HCT116 (cell line): ENCODE measurements around the gene NR6A1. TPM values are rescaled to one million over a fixed set of nuclear protein-coding genes. Genes with fewer than 3 reads are reported as not detected.

Experiments
- ATAC-seq: fragments of 200-7000 bp; cut with Tn5 transposase; 2 replicates; pipeline ENCODE4 v1.9.1; 2020; ENCODE audit warnings: mild to moderate bottlenecking, moderate library complexity
- BruUV-seq: library from RNA; stranded (reverse); fragments of 400-500 nt; replicated peaks from 2 replicates; lab custom pipeline; 2021; lab: Mats Ljungman, UMichigan
- CTCF ChIA-PET: fragments of 300-600 bp; sonication (Branson Sonifier 250); formaldehyde crosslinking; loops from one replicate; lab custom pipeline; 2021; ENCODE audit warnings: antibody characterized with exemption; lab: Charles Lee
- POLR2A ChIA-PET: fragments of 300-600, 350-600 bp; sonication (Branson Sonifier 250); formaldehyde crosslinking; loops from one replicate; lab custom pipeline; 2021; ENCODE audit warnings: antibody characterized with exemption; lab: Charles Lee
- RAD21 ChIA-PET, 2 experiments: fragments of 300-600 bp; sonication (Branson Sonifier 250); formaldehyde crosslinking; loops; one replicate each; lab custom pipeline; 2023; ENCODE audit warnings: low total read pairs in 2 of 2; ENCODE audit not compliant: uncharacterized antibody in 2 of 2, unreplicated experiment in 2 of 2, low non-redundant PET in 1 of 2; lab: Charles Lee
- DNase-seq: peaks from one replicate; pipeline ENCODE4 v3.0.0-alpha.2; 2010; ENCODE audit warnings: low read depth, low spot score
- H2AFZ ChIP-seq: fragments of 200-600 bp; shearing (Covaris generic), sonication (generic); 2 replicates; pipeline ENCODE4 v1.6.1; 2017; ENCODE audit warnings: low read depth, mixed run types, mixed read lengths, antibody characterized with exemption, low read length; ENCODE audit not compliant: poor library complexity, severe bottlenecking
- H3K27ac ChIP-seq: 2 replicates; pipeline ENCODE4 v1.5.1; 2012; ENCODE audit warnings: low read depth, low read length
- H3K27me3 ChIP-seq: fragments of 200-600 bp; sonication (generic); 2 replicates; pipeline ENCODE4 v1.6.1; 2016; ENCODE audit warnings: mixed run types, low read length, mixed read lengths; ENCODE audit not compliant: insufficient read depth
- H3K36me3 ChIP-seq, 2 experiments: fragments of 200-500 bp in 1 of 2; fragments of 200-600 bp in 1 of 2; sonication (Bioruptor generic) in 1 of 2; sonication (generic) in 1 of 2; 2 replicates each; pipeline versions ENCODE4 v1.5.1 to v1.6.1; 2014 to 2016; ENCODE audit warnings: low read length in 2 of 2, inconsistent platforms in 1 of 2, mixed read lengths in 1 of 2, mixed run types in 1 of 2; ENCODE audit not compliant: insufficient read depth in 2 of 2, control insufficient read depth in 1 of 2
- H3K4me1 ChIP-seq, 2 experiments: fragments of 200-600 bp in 1 of 2; sonication (generic) in 1 of 2; 2 replicates each; pipeline versions ENCODE4 v1.5.1 to v1.6.1; 2012 to 2017; ENCODE audit warnings: low read length in 2 of 2, inconsistent platforms in 1 of 2, mild to moderate bottlenecking in 1 of 2, mixed read lengths in 1 of 2, mixed run types in 1 of 2, moderate library complexity in 1 of 2; ENCODE audit not compliant: insufficient read depth in 2 of 2, control insufficient read depth in 1 of 2
- H3K4me2 ChIP-seq: fragments of 200-600 bp; sonication (generic); 2 replicates; pipeline ENCODE4 v1.6.1; 2017; ENCODE audit warnings: mixed run types, low read length, mixed read lengths
- H3K4me3 ChIP-seq, 2 experiments: fragments of 200-600 bp in 1 of 2; sonication (generic) in 1 of 2; replicated peaks in 1 of 2; 2 replicates each; pipeline ENCODE4 v1.5.1; 2011 to 2016; ENCODE audit warnings: low read length in 2 of 2, control low read depth in 1 of 2, low read depth in 1 of 2, mild to moderate bottlenecking in 1 of 2, mixed read lengths in 1 of 2, mixed run types in 1 of 2
- H3K79me2 ChIP-seq: fragments of 200-600 bp; sonication (generic); 2 replicates; pipeline ENCODE4 v1.6.1; 2017; ENCODE audit warnings: mild to moderate bottlenecking, mixed run types, low read length, moderate library complexity, mixed read lengths; ENCODE audit not compliant: insufficient read depth
- H3K9ac ChIP-seq: fragments of 200-600 bp; sonication (generic); 2 replicates; pipeline ENCODE4 v1.6.1; 2016; ENCODE audit warnings: low read length, mixed read lengths
- H3K9me2 ChIP-seq: fragments of 200-600 bp; sonication (generic), shearing (Covaris generic); 2 replicates; pipeline ENCODE4 v1.6.1; 2017; ENCODE audit warnings: mixed run types, mild to moderate bottlenecking, moderate library complexity; ENCODE audit not compliant: insufficient read depth
- H3K9me3 ChIP-seq, 2 experiments: fragments of 200-500 bp in 1 of 2; fragments of 200-600 bp in 1 of 2; sonication (Bioruptor generic) in 1 of 2; sonication (generic) in 1 of 2; 2 replicates each; pipeline ENCODE4 v1.6.1; 2014 to 2017; ENCODE audit warnings: low read length in 2 of 2, mixed read lengths in 2 of 2, inconsistent platforms in 1 of 2, low read depth in 1 of 2, mild to moderate bottlenecking in 1 of 2, mixed run types in 1 of 2, moderate library complexity in 1 of 2; ENCODE audit not compliant: control insufficient read depth in 1 of 2, insufficient read depth in 1 of 2
- H4K20me1 ChIP-seq: fragments of 200-600 bp; sonication (generic), shearing (Covaris generic); 2 replicates; pipeline ENCODE4 v1.6.1; 2017; ENCODE audit warnings: mixed run types, mild to moderate bottlenecking, moderate library complexity; ENCODE audit not compliant: insufficient read depth
- CBX3 ChIP-seq: IDR thresholded peaks from 2 replicates; pipeline ENCODE4 v1.6.1; 2012; ENCODE audit warnings: low read depth
- CEBPB ChIP-seq: IDR thresholded peaks from 2 replicates; pipeline ENCODE4 v1.6.1; 2012; ENCODE audit warnings: low read depth
- CTCF ChIP-seq, 3 experiments: fragments of 200-600 bp in 1 of 3; sonication (generic) in 1 of 3; IDR thresholded peaks in 2 of 3; conservative IDR thresholded peaks in 1 of 3; 2 replicates each; pipeline ENCODE4 v1.5.1; 2012 to 2017; ENCODE audit warnings: low read depth in 2 of 3, low read length in 2 of 3, antibody characterized with exemption in 1 of 3, borderline replicate concordance in 1 of 3, control low read depth in 1 of 3, mild to moderate bottlenecking in 1 of 3, mixed read lengths in 1 of 3, mixed run types in 1 of 3, moderate library complexity in 1 of 3; ENCODE audit not compliant: insufficient read depth in 1 of 3
- EGR1 ChIP-seq: IDR thresholded peaks from 2 replicates; pipeline ENCODE4 v1.6.1; 2012; ENCODE audit warnings: low read depth
- ELF1 ChIP-seq: IDR thresholded peaks from 2 replicates; pipeline ENCODE4 v1.6.1; 2012; ENCODE audit warnings: low read depth, borderline replicate concordance
- EZH2 ChIP-seq: fragments of 200-600 bp; sonication (generic); IDR thresholded peaks from 2 replicates; pipeline ENCODE4 v1.6.1; 2017; ENCODE audit warnings: antibody characterized with exemption, mixed run types
- EZH2phosphoT487 ChIP-seq: fragments of 200-600 bp; IDR thresholded peaks from 2 replicates; pipeline ENCODE4 v1.6.1; 2018; ENCODE audit warnings: antibody characterized with exemption, borderline replicate concordance
- FOSL1 ChIP-seq: IDR thresholded peaks from 2 replicates; pipeline ENCODE4 v1.6.1; 2012; ENCODE audit warnings: low read depth
- JUND ChIP-seq: IDR thresholded peaks from 2 replicates; pipeline ENCODE4 v1.6.1; 2012
- MAX ChIP-seq: IDR thresholded peaks from 2 replicates; pipeline ENCODE4 v1.6.1; 2012
- POLR2A ChIP-seq: IDR thresholded peaks from 2 replicates; pipeline ENCODE4 v1.7.0; 2011; ENCODE audit warnings: borderline replicate concordance; ENCODE audit not compliant: insufficient read depth, insufficient read length; ENCODE audit errors: extremely low read depth
- POLR2AphosphoS5 ChIP-seq: IDR thresholded peaks from 2 replicates; pipeline ENCODE4 v1.6.1; 2011; ENCODE audit warnings: mild to moderate bottlenecking, low read depth, low read length, moderate library complexity
- RAD21 ChIP-seq: IDR thresholded peaks from 2 replicates; pipeline ENCODE4 v1.6.1; 2012; ENCODE audit warnings: low read depth, mild to moderate bottlenecking
- SIN3A ChIP-seq: IDR thresholded peaks from 2 replicates; pipeline ENCODE4 v1.6.1; 2012; ENCODE audit warnings: low read depth
- SP1 ChIP-seq: IDR thresholded peaks from 2 replicates; pipeline ENCODE4 v1.6.1; 2012; ENCODE audit warnings: low read depth
- SRF ChIP-seq: IDR thresholded peaks from 2 replicates; pipeline ENCODE4 v1.6.1; 2012; ENCODE audit warnings: low read depth
- TCF7L2 ChIP-seq: IDR thresholded peaks from 2 replicates; pipeline ENCODE4 v1.7.0; 2011; ENCODE audit warnings: borderline replicate concordance, inconsistent platforms; ENCODE audit not compliant: insufficient read depth, insufficient read length; ENCODE audit errors: extremely low read depth
- YY1 ChIP-seq: IDR thresholded peaks from 2 replicates; pipeline ENCODE4 v1.6.1; 2011; ENCODE audit warnings: low read length, low read depth, moderate library complexity, mild to moderate bottlenecking; ENCODE audit not compliant: insufficient replicate concordance; ENCODE audit errors: extremely low read depth
- ZFX ChIP-seq: fragments of 450-650 bp; IDR thresholded peaks from 2 replicates; pipeline ENCODE4 v1.6.1; 2017
- ZNF274 ChIP-seq: fragments of 200-500 bp; sonication (Bioruptor generic); IDR thresholded peaks from 2 replicates; pipeline ENCODE4 v1.6.1; 2014; ENCODE audit warnings: mild to moderate bottlenecking, low read depth, low read length, inconsistent platforms
- intact Hi-C: fragments of 100-400 bp; cut with micrococcal nuclease; formaldehyde crosslinking; loops from 2 replicates; pipeline ENCODE4 v1.10.0; 2022
- total RNA-seq: library from RNA; stranded (reverse); gene quantifications from one replicate; pipeline ENCODE4 v1.2.1, GENCODE V29; 2021; ENCODE audit not compliant: unreplicated experiment
- TF ChIP-seq, protein P1 (sequence below): IDR thresholded peaks from 2 replicates; pipeline ENCODE4 v1.6.1; 2011; ENCODE audit warnings: mild to moderate bottlenecking, low read length, moderate library complexity; ENCODE audit not compliant: insufficient replicate concordance; ENCODE audit errors: extremely low read depth
- TF ChIP-seq, protein P2 (sequence below): IDR thresholded peaks from 2 replicates; pipeline ENCODE4 v1.6.1; 2012

NR6A1 gene
- total RNA-seq, 1 experiment from 2014 or later: 9.9 TPM

DNA sequence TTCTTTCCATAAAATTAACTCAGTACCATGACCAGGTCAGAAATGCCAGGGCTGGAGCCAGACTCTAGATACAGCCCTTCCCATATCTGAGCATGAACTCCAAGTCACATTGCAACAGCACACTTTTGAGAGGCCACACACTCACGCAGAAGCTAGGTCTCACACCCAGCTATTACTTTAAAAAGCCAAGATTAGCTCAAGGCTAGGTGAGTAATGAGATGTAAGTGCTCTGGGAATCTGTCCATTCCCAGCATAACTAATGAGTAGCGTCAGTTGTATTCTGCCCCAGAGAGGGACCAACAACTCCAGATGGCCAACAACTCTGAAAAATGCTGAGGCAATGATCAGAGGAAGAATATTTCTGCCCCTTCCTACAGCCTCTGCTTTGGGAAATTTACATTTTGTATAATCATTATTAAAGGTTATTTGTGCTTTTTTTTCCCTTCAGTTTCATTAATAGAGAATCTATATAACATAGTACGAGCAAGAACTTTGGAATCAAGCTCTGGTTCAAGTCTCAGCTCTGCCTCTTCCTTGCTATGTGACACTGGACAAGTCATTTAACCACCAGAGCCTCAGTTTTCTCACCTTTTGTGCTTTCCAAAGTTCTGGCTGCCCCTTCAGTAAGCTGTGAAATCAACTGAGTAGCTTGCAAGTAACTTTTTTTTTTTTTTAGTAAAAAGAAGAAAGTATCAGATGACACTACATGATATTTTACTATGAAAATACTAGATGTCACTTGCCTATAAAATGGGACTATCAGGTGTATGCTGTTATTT lies 118.3 kb downstream of the NR6A1 start:
- Histone ChIP-seq H3K4me3 (peak overlapping the region in 1 of 2 experiments; percentile 22; a peak in 2 of 4 replicates), H3K9me3 (no peaks in the 10 kb centered on the region), H2AFZ (no peak overlapping the region), H3K4me1 (peaks cover 20 to 35% of the 10 kb centered on the region in 2 experiments), H4K20me1 (no peaks in the 10 kb centered on the region), H3K9ac (peak overlapping the region; percentile 38), H3K27ac (peak overlapping the region; percentile 37; the same call in 1 of the 2 replicates), H3K36me3 (no peaks in the 10 kb centered on the region), H3K79me2 (peaks cover 37% of the 10 kb centered on the region), H3K4me2 (peak overlapping the region; percentile 71), H3K27me3 (no peaks in the 10 kb centered on the region), H3K9me2 (no peaks in the 10 kb centered on the region)
- ATAC-seq (peak; percentile 86), DNase-seq (no peak)
- POLR2A ChIA-PET: interaction anchor here (0.6 to 0.7 kb wide), 2 partner anchors 15 to 1752 kb away, joined by 3 read pairs; no protein-coding TSS in a partner anchor
- no TSS peak for BruUV-seq
- CTCF ChIA-PET: interaction anchor here (1.4 kb wide), 1 partner anchor 36 kb away, joined by 3 read pairs; no protein-coding TSS in a partner anchor
- intact Hi-C loops: no loop called here
- RAD21 ChIA-PET: interaction anchor here in 1 of 2 experiments (0.6 kb wide), 1 partner anchor 58 kb away, joined by 3 read pairs; no protein-coding TSS in a partner anchor
- peak; percentile 54; the same call in 1 of the 2 replicates for TF ChIP-seq CBX3
- no peak for TF ChIP-seq SRF
- TF ChIP-seq EZH2phosphoT487: no peak
- no peak for TF ChIP-seq YY1
- no peak for TF ChIP-seq ZNF274
- peak; percentile 37; the same call in 1 of the 2 replicates for TF ChIP-seq SIN3A
- TF ChIP-seq, protein P1, sequence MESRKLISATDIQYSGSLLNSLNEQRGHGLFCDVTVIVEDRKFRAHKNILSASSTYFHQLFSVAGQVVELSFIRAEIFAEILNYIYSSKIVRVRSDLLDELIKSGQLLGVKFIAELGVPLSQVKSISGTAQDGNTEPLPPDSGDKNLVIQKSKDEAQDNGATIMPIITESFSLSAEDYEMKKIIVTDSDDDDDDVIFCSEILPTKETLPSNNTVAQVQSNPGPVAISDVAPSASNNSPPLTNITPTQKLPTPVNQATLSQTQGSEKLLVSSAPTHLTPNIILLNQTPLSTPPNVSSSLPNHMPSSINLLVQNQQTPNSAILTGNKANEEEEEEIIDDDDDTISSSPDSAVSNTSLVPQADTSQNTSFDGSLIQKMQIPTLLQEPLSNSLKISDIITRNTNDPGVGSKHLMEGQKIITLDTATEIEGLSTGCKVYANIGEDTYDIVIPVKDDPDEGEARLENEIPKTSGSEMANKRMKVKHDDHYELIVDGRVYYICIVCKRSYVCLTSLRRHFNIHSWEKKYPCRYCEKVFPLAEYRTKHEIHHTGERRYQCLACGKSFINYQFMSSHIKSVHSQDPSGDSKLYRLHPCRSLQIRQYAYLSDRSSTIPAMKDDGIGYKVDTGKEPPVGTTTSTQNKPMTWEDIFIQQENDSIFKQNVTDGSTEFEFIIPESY: no peak
- TF ChIP-seq POLR2A: no peak
- 0 out of 2 replicates have a peak, but pooled peaks have one; percentile 13 for TF ChIP-seq CEBPB
- TF ChIP-seq JUND: peak; percentile 52
- no peak for TF ChIP-seq ZFX
- TF ChIP-seq, protein P2, sequence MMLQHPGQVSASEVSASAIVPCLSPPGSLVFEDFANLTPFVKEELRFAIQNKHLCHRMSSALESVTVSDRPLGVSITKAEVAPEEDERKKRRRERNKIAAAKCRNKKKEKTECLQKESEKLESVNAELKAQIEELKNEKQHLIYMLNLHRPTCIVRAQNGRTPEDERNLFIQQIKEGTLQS: no peak
- no peak for TF ChIP-seq ELF1
- no peak for TF ChIP-seq CTCF (IDR thresholded peaks at IDR 0.05 in 2 of 3, conservative IDR thresholded peaks at IDR 0.05 in 1 of 3; ENCODE audit: borderline replicate concordance in 1 of 3, insufficient read depth in 1 of 3, low read depth in 2 of 3, low read length in 2 of 3)
- TF ChIP-seq MAX: no peak
- TF ChIP-seq FOSL1: peak; percentile 62
- peak; percentile 53 for TF ChIP-seq SP1
- TF ChIP-seq TCF7L2: no peak
- no peak; the same call in 1 of the 2 replicates for TF ChIP-seq POLR2AphosphoS5
- no peak for TF ChIP-seq RAD21
- TF ChIP-seq EGR1: no peak
- no peak for TF ChIP-seq EZH2
